Heart right ventricle (tissue), 16 donors: ENCODE data around the gene TMEM53. TPM values are rescaled to one million over a fixed set of nuclear protein-coding genes. Genes with fewer than 3 reads are reported as not detected.

Experiments used
- ATAC-seq, 8 donors: fragments of 200-7000 bp; cut with Tn5 transposase; one replicate each; pipeline ENCODE4 v1.9.1; 2020; ENCODE audit warnings: mild to moderate bottlenecking in 8 of 8, moderate library complexity in 8 of 8, moderate number of reproducible peaks in 1 of 8
- DNase-seq, 2 donors: peaks; one replicate each; pipeline ENCODE4 v3.0.0-alpha.2; 2020
- H3K27ac ChIP-seq, 10 donors: fragments of 200-600 bp; sonication (generic) in 2 of 10; one replicate each; pipeline versions ENCODE4 v1.5.0 to v1.8.0; 2020 to 2022; ENCODE audit warnings: mild to moderate bottlenecking in 3 of 10
- H3K27me3 ChIP-seq, 7 donors: fragments of 200-600 bp; one replicate each; pipeline ENCODE4 v1.8.0; 2021 to 2022; ENCODE audit warnings: mild to moderate bottlenecking in 2 of 7
- H3K36me3 ChIP-seq, 9 donors: fragments of 200-600 bp; sonication (generic) in 1 of 9; one replicate each; pipeline versions ENCODE4 v1.5.0 to v1.8.0; 2020 to 2022; ENCODE audit warnings: mild to moderate bottlenecking in 2 of 9
- H3K4me1 ChIP-seq, 9 donors: fragments of 200-600 bp; sonication (generic) in 1 of 9; one replicate each; pipeline versions ENCODE4 v1.5.0 to v1.8.0; 2020 to 2022; ENCODE audit warnings: mild to moderate bottlenecking in 4 of 9
- H3K4me3 ChIP-seq, 10 donors: fragments of 200-600 bp; sonication (generic) in 2 of 10; one replicate each; pipeline versions ENCODE4 v1.5.0 to v1.8.0; 2020 to 2022; ENCODE audit warnings: mild to moderate bottlenecking in 7 of 10, moderate library complexity in 2 of 10
- H3K9me3 ChIP-seq, 11 donors: fragments of 200-600 bp in 10 of 11; sonication (generic) in 2 of 11; one replicate each; pipeline versions ENCODE4 v1.5.0 to v1.8.0; 2013 to 2022; ENCODE audit warnings: mild to moderate bottlenecking in 2 of 11, control low read depth in 1 of 11, moderate library complexity in 1 of 11
- whole genome bisulfite sequencing, 2 donors: extraction: QIAGEN DNeasy Blood & Tissue Kit; methylation state at CpG; one replicate each; pipeline ENCODE4 v1.1.7; 2013; ENCODE audit warnings: inconsistent platforms in 1 of 2; 5-methylcytosine and 5-hydroxymethylcytosine counted together
- intact Hi-C, 10 donors: fragments of 100-400 bp; cut with DNase I; formaldehyde crosslinking; loops; one replicate each; pipeline versions ENCODE4 v1.11.1 to v1.14.2; 2022
- polyA plus RNA-seq, 2 donors: library from polyadenylated mRNA; stranded (reverse); fragments of 200-250 nt; gene quantifications; one replicate each; pipeline ENCODE4 v1.2.3, GENCODE V29; 2013
- total RNA-seq, 10 donors: library from RNA; stranded (reverse); fragmentation: NEBNext Ultra II Directional in 3 of 10; extraction: Animal tissue kit (Norgen Biotek cat#: 25700) in 3 of 10; gene quantifications; one replicate each; pipeline versions ENCODE4 v1.2.1 to v1.2.4, GENCODE V29; 2021 to 2023
- TF ChIP-seq, protein P1 (sequence below), 9 donors: fragments of 200-600 bp; sonication (generic) in 2 of 9; IDR thresholded peaks; one replicate each; pipeline versions ENCODE4 v1.5.0 to v1.8.0; 2021 to 2022; ENCODE audit warnings: antibody characterized with exemption in 9 of 9, mild to moderate bottlenecking in 5 of 9, moderate library complexity in 1 of 9
- donor health status: Arrhythmogenic right ventricular cardiomyopathy.
- donor health status: ischemic (EF 13 %, LVEDD 7.1; RV severe dilation, severe dysfunction).
- donor health status: healthy with polysubstance abuse.
- donor health status: DM: no; HTN: yes; CAD: no.
- donor health status: DM: no; HTN: no; CAD: no.
- donor health status: ischemic (EF 25% LVEDD 6.9; RV normal size, moderate dysfunction).
- donor health status: ischemic (EF 25% LVEDD 5.7; RV mildly dilated, moderate dysfunction).
- donor health status: healthy.
- donor health status: DM: yes; HTN: yes; CAD: no.
- donor health status: Ischemic cardiomyopathy.
- donor health status: ischemic (EF 35%, LVEDD 5.7; RV mildly dilated, moderate dysfunction).
- donor health status: nonischemic (EF 11% LVEDD 7.7; RV severe dilation, severe dysfunction).
- donor health status: DM: yes; HTN: yes; CAD: no.
- donor health status: PGD.
- donor health status: ischemic (EF 29% LVEDD 5.4; RV normal size, mild dysfunction).
- donor health status: nonischemic (EF 23%, LVEDD 6.1; RV moderate dilation, normal function).

TMEM53 gene
- total and polyA plus RNA-seq, 12 donors, result 6.6 to 21.0 (median 12.2) TPM

DNA sequence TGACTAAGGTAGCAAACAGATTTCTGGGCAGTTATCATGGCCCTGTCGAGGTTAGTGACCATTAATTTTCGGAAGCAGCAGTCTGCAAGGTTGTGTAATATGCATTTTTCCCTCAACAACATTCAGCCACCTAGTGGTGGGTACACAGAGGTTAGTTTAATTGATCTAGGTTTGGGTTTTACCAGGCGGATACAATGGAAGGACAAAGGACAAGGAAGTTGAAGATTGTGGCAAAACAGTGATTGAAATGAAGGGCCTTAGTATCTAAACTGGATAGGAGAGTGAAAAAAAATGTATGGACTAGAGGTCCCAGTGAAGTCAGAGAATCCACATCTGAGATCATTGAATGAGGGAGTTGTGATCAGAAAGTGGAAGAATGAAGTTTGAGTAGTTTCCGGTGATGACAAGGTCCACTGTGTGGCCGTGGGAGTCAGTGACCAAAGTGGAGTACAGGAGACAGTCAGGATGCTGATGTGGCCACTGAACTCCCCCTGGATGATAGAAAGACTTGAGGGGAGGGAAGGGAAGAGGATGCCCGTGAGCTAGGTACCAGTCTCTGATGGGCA is 3.0 kb upstream of the TMEM53 start:
- Histone ChIP-seq H3K9me3 (no peaks in the 10 kb centered on the region), H3K36me3 (no peaks in the 10 kb centered on the region), H3K27me3 (no peaks in the 10 kb centered on the region), H3K27ac (peak overlapping the region in 6 of 10 donors; percentile 21 to 90 (median 43)), H3K4me3 (no peak overlapping the region), H3K4me1 (peaks cover 4 to 58% (median 27%) of the 10 kb centered on the region in 9 donors)
- WGBS, 2 donors, result 67 to 70% methylated on average over 6 of the region's 6 CpGs
- ATAC-seq (no peak), DNase-seq (no peak)
- TF ChIP-seq, protein P1, sequence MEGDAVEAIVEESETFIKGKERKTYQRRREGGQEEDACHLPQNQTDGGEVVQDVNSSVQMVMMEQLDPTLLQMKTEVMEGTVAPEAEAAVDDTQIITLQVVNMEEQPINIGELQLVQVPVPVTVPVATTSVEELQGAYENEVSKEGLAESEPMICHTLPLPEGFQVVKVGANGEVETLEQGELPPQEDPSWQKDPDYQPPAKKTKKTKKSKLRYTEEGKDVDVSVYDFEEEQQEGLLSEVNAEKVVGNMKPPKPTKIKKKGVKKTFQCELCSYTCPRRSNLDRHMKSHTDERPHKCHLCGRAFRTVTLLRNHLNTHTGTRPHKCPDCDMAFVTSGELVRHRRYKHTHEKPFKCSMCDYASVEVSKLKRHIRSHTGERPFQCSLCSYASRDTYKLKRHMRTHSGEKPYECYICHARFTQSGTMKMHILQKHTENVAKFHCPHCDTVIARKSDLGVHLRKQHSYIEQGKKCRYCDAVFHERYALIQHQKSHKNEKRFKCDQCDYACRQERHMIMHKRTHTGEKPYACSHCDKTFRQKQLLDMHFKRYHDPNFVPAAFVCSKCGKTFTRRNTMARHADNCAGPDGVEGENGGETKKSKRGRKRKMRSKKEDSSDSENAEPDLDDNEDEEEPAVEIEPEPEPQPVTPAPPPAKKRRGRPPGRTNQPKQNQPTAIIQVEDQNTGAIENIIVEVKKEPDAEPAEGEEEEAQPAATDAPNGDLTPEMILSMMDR (IDR thresholded peaks at IDR 0.05), result peak in 8 of 9 donors; percentile 18 to 56 (median 39)
- intact Hi-C loops, result no loop called here

DNA sequence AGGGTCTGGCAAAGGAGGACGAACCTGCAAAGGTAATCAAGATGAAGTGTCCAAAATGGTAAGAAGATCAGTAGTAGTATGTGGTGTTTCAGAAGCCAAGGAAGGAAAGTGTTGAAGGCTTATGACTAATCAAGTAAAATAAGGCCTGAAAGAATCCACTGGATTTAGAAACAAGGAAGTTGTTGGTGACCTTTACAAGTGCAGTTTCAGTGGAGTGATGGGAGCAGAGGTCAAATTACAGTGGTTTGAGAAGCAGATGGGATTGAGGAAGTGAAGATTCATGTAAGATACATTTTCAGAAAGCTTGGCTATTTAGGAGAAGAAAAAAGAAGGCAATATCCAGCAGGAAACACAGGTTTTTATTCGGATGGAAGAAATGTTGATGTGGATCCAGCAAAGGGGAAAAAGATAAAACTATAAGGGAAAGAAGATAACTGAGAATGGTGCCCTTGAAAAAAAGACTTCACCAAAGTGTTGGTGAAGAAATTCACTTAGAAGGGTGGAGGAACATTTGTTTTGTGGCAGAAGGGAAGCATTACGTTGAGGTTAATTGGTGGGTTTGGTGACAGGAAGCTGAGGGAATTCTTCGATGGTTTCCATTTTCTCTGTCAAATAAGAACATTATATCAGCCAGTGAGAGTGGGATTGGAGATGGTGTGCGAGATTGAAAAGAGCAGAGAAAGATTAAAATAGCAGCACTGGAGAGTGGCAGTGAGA is 2.4 kb upstream of the TMEM53 start:
- TF ChIP-seq, protein P1 (IDR thresholded peaks at IDR 0.05), result no peak
- H3K4me1 ChIP-seq, result peaks cover 4 to 64% (median 30%) of the 10 kb centered on the region in 9 donors
- H3K9me3 ChIP-seq, result no peaks in the 10 kb centered on the region
- DNase-seq, result no peak
- no peak for ATAC-seq
- no peaks in the 10 kb centered on the region for H3K36me3 ChIP-seq
- H3K27me3 ChIP-seq, result no peaks in the 10 kb centered on the region
- 77% methylated on average over 5 of the region's 5 CpGs for WGBS, 2 donors
- no peak overlapping the region for H3K4me3 ChIP-seq
- H3K27ac ChIP-seq, result peak overlapping the region in 7 of 10 donors; percentile 21 to 96 (median 53)
- intact Hi-C loops, result no loop called here

DNA sequence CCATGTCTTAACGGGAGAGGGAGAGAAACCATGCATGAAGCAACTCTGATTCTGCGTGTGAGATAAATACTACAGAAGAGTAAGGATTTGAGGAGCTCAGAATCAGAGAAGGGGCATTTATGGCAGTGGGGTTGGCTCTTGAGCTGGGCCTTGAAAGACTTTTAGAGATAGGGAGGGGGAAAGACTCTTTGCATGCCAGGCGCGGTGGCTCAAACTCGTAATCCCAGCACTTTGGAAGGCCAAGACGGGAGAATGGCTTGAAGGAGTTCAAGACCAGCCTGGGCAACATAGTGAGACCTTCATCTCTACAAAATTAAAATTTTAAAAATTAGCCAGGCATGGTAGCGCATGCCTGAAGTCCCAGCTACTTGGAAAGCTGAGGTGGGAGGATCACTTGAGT is 905 bp upstream of the TMEM53 start:
- Histone ChIP-seq H3K9me3 (no peaks in the 10 kb centered on the region), H3K4me3 (peak overlapping the region in 9 of 10 donors; percentile 51 to 76 (median 62)), H3K36me3 (no peaks in the 10 kb centered on the region), H3K27me3 (no peaks in the 10 kb centered on the region), H3K27ac (peak overlapping the region in 9 of 10 donors; percentile 90 to 96 (median 93)), H3K4me1 (peaks cover 4 to 70% (median 30%) of the 10 kb centered on the region in 9 donors)
- 85 to 89% methylated on average over 7 of the region's 7 CpGs for WGBS, 2 donors
- DNase-seq, result no peak
- intact Hi-C loops, result no loop called here
- TF ChIP-seq, protein P1 (IDR thresholded peaks at IDR 0.05), result no peak
- ATAC-seq, result no peak

DNA sequence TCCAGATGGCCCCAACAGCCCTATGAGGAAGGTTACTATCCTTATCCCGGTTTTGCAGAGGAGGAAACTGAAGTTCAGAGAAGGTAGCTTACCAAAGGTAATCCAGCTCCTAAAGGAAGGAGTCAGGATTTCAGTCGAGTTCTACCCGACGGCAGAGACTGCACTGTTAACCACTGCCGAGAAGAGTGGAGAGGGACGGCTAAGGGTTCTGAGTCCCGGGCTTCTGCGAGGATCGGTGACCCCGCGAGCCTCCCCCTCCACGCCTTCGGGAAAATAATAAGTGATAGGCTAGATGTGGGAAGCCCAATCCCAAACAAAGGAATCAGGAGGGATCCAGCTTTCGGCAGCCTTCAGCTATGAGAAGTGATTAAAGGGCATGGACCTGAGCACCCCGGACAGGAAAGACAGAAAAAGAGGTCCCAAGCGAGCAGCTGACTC is 587 bp downstream of the TMEM53 start:
- H3K36me3 ChIP-seq, result peaks cover 0 to 7% (median 0%) of the 10 kb centered on the region in 9 donors
- peak overlapping the region; percentile 76 to 96 (median 92) for H3K27ac ChIP-seq
- H3K27me3 ChIP-seq, result no peaks in the 10 kb centered on the region
- intact Hi-C loops, result loop anchor here in 1 of 10 donors (5.0 kb wide), 1 partner anchor 41 kb away; no protein-coding TSS in a partner anchor
- 1% methylated on average over 16 of the region's 16 CpGs for WGBS, 2 donors
- peaks cover 4 to 66% (median 30%) of the 10 kb centered on the region in 9 donors for H3K4me1 ChIP-seq
- TF ChIP-seq, protein P1 (IDR thresholded peaks at IDR 0.05), result no peak
- ATAC-seq (peak in 5 of 8 donors; percentile 0 to 5 (median 1)), DNase-seq (no peak)
- H3K4me3 ChIP-seq, result peak overlapping the region; percentile 51 to 76 (median 62)
- no peaks in the 10 kb centered on the region for H3K9me3 ChIP-seq
